A172 (cell line): ENCODE data around the gene PCDHGA11. TPM values are rescaled to one million over a fixed set of nuclear protein-coding genes. Genes with fewer than 3 reads are reported as not detected.
"Not testable (repeated sequence)": the region's sequence is repeated elsewhere in the genome, so short reads cannot be mapped to it uniquely, and the experiment has no call there.

Source experiments
- DNase-seq: peaks from one replicate; pipeline ENCODE4 v3.0.0-alpha.2; 2015; ENCODE audit warnings: low spot score
- total RNA-seq: library from RNA; depleted of rRNA; stranded (reverse); fragments of >200 nt; shearing (Covaris generic); gene quantifications from 2 replicates; pipeline ENCODE4 v1.2.3, GENCODE V29; 2014; rRNA removed

The PCDHGA11 gene
- total RNA-seq, 1 experiment from 2014 or later: 0.19 TPM

DNA sequence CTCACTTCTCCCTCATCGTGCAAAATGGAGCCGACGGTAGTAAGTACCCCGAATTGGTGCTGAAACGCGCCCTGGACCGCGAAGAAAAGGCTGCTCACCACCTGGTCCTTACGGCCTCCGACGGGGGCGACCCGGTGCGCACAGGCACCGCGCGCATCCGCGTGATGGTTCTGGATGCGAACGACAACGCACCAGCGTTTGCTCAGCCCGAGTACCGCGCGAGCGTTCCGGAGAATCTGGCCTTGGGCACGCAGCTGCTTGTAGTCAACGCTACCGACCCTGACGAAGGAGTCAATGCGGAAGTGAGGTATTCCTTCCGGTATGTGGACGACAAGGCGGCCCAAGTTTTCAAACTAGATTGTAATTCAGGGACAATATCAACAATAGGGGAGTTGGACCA is 10.4 kb downstream of the PCDHGA11 start:
- DNase-seq: no peak

DNA sequence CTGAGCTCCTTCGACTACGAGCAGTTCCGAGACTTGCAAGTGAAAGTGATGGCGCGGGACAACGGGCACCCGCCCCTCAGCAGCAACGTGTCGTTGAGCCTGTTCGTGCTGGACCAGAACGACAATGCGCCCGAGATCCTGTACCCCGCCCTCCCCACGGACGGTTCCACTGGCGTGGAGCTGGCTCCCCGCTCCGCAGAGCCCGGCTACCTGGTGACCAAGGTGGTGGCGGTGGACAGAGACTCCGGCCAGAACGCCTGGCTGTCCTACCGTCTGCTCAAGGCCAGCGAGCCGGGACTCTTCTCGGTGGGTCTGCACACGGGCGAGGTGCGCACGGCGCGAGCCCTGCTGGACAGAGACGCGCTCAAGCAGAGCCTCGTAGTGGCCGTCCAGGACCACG is 11.5 kb downstream of the PCDHGA11 start:
- DNase-seq: not testable (repeated sequence)

GRCh38 chr5:141432726-141433125 is 11.9 kb downstream of the PCDHGA11 start:
- not testable (repeated sequence) for DNase-seq

DNA sequence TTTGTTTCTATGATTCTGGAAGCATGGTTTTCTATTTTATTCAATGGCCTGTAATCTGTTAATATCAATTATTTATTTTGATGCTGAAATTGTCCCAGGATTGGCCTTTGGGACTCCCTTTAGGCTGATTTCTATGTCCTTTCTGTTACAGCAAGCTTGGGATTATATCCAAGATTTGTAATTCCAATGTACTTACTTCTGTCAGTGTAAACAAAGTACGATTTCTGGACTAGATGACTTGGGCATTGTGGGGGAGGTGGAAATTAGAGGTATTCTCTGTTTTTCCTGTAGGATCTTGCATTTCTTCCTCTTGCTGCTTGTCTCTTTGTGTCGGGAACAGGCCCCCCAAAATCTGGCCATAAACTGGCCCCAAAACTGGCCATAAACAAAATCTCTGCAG is 13.2 kb downstream of the PCDHGA11 start:
- no peak for DNase-seq

- no peak for DNase-seq
Measured at GRCh38 chr5:141437221-141437620, 16.4 kb downstream of the PCDHGA11 start.

- DNase-seq: no peak
Measured at GRCh38 chr5:141439411-141440141, 18.7 kb downstream of the PCDHGA11 start.

GRCh38 chr5:141440341-141440740 is 19.5 kb downstream of the PCDHGA11 start:
- DNase-seq: no peak

GRCh38 chr5:141441571-141442170 is 20.8 kb downstream of the PCDHGA11 start:
- DNase-seq: no peak

DNA sequence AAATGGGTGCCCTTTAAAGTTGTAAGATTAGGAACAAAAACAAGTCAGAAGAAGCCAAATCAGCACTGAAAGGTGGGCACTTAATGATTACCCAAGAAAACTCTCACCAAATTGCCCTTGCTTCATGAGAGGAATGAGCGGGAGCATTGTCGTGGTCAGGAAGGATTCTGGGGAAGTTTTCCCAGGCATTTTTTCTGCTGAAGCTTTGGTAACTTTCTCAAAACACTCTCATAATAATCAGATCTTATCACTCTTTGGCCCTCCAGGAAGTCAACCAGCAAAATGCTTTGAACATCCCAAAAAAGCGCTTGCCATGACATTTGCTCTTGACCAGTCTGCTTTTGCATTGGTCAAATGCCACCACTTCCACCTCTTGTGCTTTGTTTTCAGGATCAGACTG is 44.5 kb downstream of the PCDHGA11 start:
- DNase-seq: no peak

Other genes starting within 250 kb of the PCDHGA11 start
- 5.2 and 6.9 TPM in 2 replicates for gene PCDHB7, start 248.4 kb upstream of the PCDHGA11 start, total RNA-seq
- 7.0 and 7.5 TPM in 2 replicates for gene PCDHB8, start 243.3 kb upstream of the PCDHGA11 start, total RNA-seq
- 4.2 and 7.9 TPM in 2 replicates for gene PCDHB16, start 238.7 kb upstream of the PCDHGA11 start, total RNA-seq
- gene PCDHB9, start 233.9 kb upstream of the PCDHGA11 start, total RNA-seq: 11.1 and 11.2 TPM in 2 replicates
- 3.9 and 7.1 TPM in 2 replicates for gene PCDHB10, start 228.7 kb upstream of the PCDHGA11 start, total RNA-seq
- 1.7 and 2.0 TPM in 2 replicates for gene PCDHB11, start 221.4 kb upstream of the PCDHGA11 start, total RNA-seq
- gene PCDHB12, start 212.3 kb upstream of the PCDHGA11 start, total RNA-seq: 0.69 and 2.5 TPM in 2 replicates
- gene PCDHB13, start 207.1 kb upstream of the PCDHGA11 start, total RNA-seq: 1.1 TPM in 2 replicates
- 17.6 and 18.2 TPM in 2 replicates for gene PCDHB14, start 197.7 kb upstream of the PCDHGA11 start, total RNA-seq
- 0.26 and 1.0 TPM in 2 replicates for gene PCDHB15, start 175.7 kb upstream of the PCDHGA11 start, total RNA-seq
- gene SLC25A2, start 117.0 kb upstream of the PCDHGA11 start, total RNA-seq: not detected in 2 replicates
- 109 and 119 TPM in 2 replicates for gene TAF7, start 100.3 kb upstream of the PCDHGA11 start, total RNA-seq
- 1.5 and 1.6 TPM in 2 replicates for gene PCDHGA1, start 90.5 kb upstream of the PCDHGA11 start, total RNA-seq
- gene PCDHGA2, start 82.3 kb upstream of the PCDHGA11 start, total RNA-seq: 0.57 and 1.1 TPM in 2 replicates
- gene PCDHGA3, start 77.2 kb upstream of the PCDHGA11 start, total RNA-seq: 0.14 TPM in 1 of 2 replicates, not detected in the other
- 1.2 and 2.0 TPM in 2 replicates for gene PCDHGB1, start 71.0 kb upstream of the PCDHGA11 start, total RNA-seq
- gene PCDHGA4, start 66.0 kb upstream of the PCDHGA11 start, total RNA-seq: 1.1 and 1.4 TPM in 2 replicates
- gene PCDHGB2, start 61.1 kb upstream of the PCDHGA11 start, total RNA-seq: 0.34 and 1.6 TPM in 2 replicates
- 0.41 and 0.48 TPM in 2 replicates for gene PCDHGA5, start 56.9 kb upstream of the PCDHGA11 start, total RNA-seq
- 0.81 and 1.7 TPM in 2 replicates for gene PCDHGB3, start 50.8 kb upstream of the PCDHGA11 start, total RNA-seq
- gene PCDHGA6, start 47.2 kb upstream of the PCDHGA11 start, total RNA-seq: 1.9 and 2.5 TPM in 2 replicates
- gene PCDHGA7, start 38.3 kb upstream of the PCDHGA11 start, total RNA-seq: 0.69 TPM in 2 replicates
- gene PCDHGB4, start 33.4 kb upstream of the PCDHGA11 start, total RNA-seq: 0.07 TPM in 2 replicates
- 0.05 and 0.31 TPM in 2 replicates for gene PCDHGA8, start 28.4 kb upstream of the PCDHGA11 start, total RNA-seq
- 0.10 TPM in 1 of 2 replicates, not detected in the other for gene PCDHGB5, start 23.1 kb upstream of the PCDHGA11 start, total RNA-seq
- 2.8 and 3.4 TPM in 2 replicates for gene PCDHGA9, start 18.3 kb upstream of the PCDHGA11 start, total RNA-seq
- gene PCDHGB6, start 13.0 kb upstream of the PCDHGA11 start, total RNA-seq: 0.10 and 0.33 TPM in 2 replicates
- gene PCDHGA10, start 8.1 kb upstream of the PCDHGA11 start, total RNA-seq: 4.7 and 5.3 TPM in 2 replicates
- gene PCDHGB7, start 3.4 kb upstream of the PCDHGA11 start, total RNA-seq: 14.6 and 15.0 TPM in 2 replicates
- 0.31 TPM in 1 of 2 replicates, not detected in the other for gene PCDHGA12, start 9.5 kb downstream of the PCDHGA11 start, total RNA-seq
- gene PCDHGC3, start 54.9 kb downstream of the PCDHGA11 start, total RNA-seq: 46.6 and 51.7 TPM in 2 replicates
- 0.22 TPM in 1 of 2 replicates, not detected in the other for gene PCDHGC4, start 64.0 kb downstream of the PCDHGA11 start, total RNA-seq
- gene PCDHGC5, start 68.0 kb downstream of the PCDHGA11 start, total RNA-seq: 1.1 and 3.7 TPM in 2 replicates
- gene DIAPH1, start 197.9 kb downstream of the PCDHGA11 start, total RNA-seq: 28.2 and 32.9 TPM in 2 replicates
- gene HDAC3, start 215.8 kb downstream of the PCDHGA11 start, total RNA-seq: 74.1 and 78.7 TPM in 2 replicates
- 6.9 and 10.4 TPM in 2 replicates for gene RELL2, start 215.9 kb downstream of the PCDHGA11 start, total RNA-seq
- gene FCHSD1, start 230.4 kb downstream of the PCDHGA11 start, total RNA-seq: 7.1 and 21.6 TPM in 2 replicates